Tibial artery (tissue), 4 donors: ENCODE data around the gene BRAP.

Experiments
- DNase-seq, 2 donors: peaks; one replicate each; pipeline ENCODE4 v3.0.0-alpha.2; 2019
- H3K27ac ChIP-seq, 2 donors: fragments of 200-600 bp; sonication (generic) in 1 of 2; 1 replicate in 1 of 2; 2 replicates in 1 of 2; pipeline ENCODE4 v1.5.1; 2018 to 2019; ENCODE audit warnings: mild to moderate bottlenecking in 1 of 2
- H3K27me3 ChIP-seq, 2 donors: fragments of 200-600 bp; sonication (generic) in 1 of 2; one replicate each; pipeline versions ENCODE4 v1.5.1 to v1.6.0; 2016 to 2019
- H3K36me3 ChIP-seq, 3 donors: fragments of 200-600 bp; sonication (generic) in 2 of 3; one replicate each; pipeline ENCODE4 v1.5.1; 2016 to 2019; ENCODE audit warnings: mild to moderate bottlenecking in 2 of 3
- H3K4me1 ChIP-seq, 4 donors: fragments of 200-600 bp; sonication (generic) in 2 of 4; 1 replicate in 3 of 4; 2 replicates in 1 of 4; pipeline ENCODE4 v1.5.1; 2016 to 2019
- H3K4me3 ChIP-seq, 2 donors: fragments of 200-600 bp; sonication (generic) in 1 of 2; 1 replicate in 1 of 2; 2 replicates in 1 of 2; pipeline ENCODE4 v1.5.1; 2018 to 2019; ENCODE audit warnings: mild to moderate bottlenecking in 2 of 2
- H3K9me3 ChIP-seq, 3 donors: fragments of 200-600 bp; sonication (generic) in 1 of 3; one replicate each; pipeline ENCODE4 v1.5.1; 2016 to 2019
- intact Hi-C: fragments of 100-400 bp; cut with DNase I; formaldehyde crosslinking; loops from one replicate; pipeline ENCODE4 v1.15.0; 2023; ENCODE audit warnings: low total_unique reads
- TF ChIP-seq, protein P1 (sequence below), 2 experiments: fragments of 200-600 bp in 1 of 2; fragments of 450-650 bp in 1 of 2; IDR thresholded peaks; one replicate each; pipeline ENCODE4 v1.5.1; 2017 to 2019; ENCODE audit warnings: antibody characterized with exemption in 2 of 2, mild to moderate bottlenecking in 1 of 2, moderate library complexity in 1 of 2

Gene BRAP

DNA sequence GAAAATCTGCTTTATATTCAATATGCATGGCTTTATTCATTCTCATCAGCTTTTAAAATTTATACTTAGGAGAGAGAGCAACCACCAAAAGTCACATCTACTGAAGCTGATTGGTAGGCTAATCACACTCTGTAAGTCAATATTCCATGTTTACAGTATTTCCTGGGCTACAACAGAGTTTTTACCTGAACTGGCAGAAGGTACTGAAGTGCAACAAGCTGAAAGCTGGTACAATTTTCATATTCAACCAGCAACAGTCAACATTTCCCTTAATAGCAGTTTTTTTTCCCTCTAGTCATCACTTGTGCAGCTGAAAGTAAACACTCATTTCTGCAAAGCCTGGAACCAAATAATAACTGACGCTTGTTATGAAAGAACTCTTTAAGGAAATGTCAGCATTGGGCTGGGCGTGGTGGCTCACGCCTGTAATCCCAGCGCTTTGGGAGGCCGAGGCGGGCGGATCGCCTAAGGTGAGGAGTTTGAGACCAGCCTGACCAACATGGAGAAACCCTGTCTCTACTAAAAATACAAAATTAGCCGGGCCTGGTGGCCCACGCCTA is 12.9 kb downstream of the BRAP start:
- no peak for DNase-seq
- no peaks in the 10 kb centered on the region for H3K27me3 ChIP-seq
- peaks cover 0 to 11% (median 5%) of the 10 kb centered on the region in 4 donors for H3K4me1 ChIP-seq
- H3K36me3 ChIP-seq, result peaks cover 49 to 87% (median 73%) of the 10 kb centered on the region in 3 donors
- TF ChIP-seq, protein P1, sequence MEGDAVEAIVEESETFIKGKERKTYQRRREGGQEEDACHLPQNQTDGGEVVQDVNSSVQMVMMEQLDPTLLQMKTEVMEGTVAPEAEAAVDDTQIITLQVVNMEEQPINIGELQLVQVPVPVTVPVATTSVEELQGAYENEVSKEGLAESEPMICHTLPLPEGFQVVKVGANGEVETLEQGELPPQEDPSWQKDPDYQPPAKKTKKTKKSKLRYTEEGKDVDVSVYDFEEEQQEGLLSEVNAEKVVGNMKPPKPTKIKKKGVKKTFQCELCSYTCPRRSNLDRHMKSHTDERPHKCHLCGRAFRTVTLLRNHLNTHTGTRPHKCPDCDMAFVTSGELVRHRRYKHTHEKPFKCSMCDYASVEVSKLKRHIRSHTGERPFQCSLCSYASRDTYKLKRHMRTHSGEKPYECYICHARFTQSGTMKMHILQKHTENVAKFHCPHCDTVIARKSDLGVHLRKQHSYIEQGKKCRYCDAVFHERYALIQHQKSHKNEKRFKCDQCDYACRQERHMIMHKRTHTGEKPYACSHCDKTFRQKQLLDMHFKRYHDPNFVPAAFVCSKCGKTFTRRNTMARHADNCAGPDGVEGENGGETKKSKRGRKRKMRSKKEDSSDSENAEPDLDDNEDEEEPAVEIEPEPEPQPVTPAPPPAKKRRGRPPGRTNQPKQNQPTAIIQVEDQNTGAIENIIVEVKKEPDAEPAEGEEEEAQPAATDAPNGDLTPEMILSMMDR (IDR thresholded peaks at IDR 0.05), result no peak
- no peaks in the 10 kb centered on the region for H3K9me3 ChIP-seq
- H3K4me3 ChIP-seq, result no peak overlapping the region
- intact Hi-C loops, result loop anchor here (10.0 kb wide), 1 partner anchor 278 kb away; no protein-coding TSS in a partner anchor
- H3K27ac ChIP-seq, result no peak overlapping the region

DNA sequence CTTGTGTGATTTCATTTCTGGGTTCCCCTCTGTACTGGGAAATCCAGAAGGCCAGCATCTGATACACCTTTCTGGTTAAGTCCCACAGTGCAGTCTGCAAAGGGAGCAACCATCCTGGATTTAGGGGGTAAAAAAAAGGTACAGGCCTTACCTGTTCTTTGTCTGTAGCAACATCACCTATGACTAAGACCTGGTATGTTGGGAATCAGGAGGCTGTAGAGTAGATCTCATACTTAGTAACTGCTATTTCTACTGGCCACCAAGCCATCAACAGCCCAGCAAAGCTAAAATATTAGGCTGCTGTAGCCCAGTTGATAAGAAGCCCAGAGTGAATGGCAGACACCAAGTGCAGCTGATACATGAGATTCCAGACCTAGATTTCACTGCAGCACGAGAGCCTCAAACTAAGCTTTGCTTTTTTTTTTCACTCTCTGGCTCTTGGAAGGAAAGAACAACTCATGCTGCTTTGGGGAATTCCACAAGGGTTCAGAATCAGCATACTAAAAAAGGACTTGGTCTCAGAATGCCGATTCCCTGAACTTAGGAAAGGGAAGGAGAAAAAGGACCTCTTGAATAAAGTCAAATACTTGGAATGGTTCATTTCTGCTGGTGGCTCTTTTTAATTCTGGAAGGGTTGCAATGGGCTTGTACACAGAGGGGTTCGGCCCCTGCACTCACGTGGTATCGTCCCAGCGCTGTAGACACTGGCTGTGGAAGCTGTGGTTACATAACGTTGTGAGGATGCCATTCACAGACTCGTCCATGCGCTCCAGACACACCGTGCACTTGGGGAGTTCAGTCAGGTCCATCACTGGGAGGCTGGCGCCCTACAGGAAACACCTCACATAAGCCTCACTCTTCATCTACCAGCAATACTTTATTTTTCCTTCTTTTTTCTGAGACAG is 20.5 kb downstream of the BRAP start:
- Histone ChIP-seq H3K27ac (peak overlapping the region in 1 of 2 donors; percentile 18), H3K27me3 (no peaks in the 10 kb centered on the region), H3K36me3 (peaks cover 49 to 94% (median 54%) of the 10 kb centered on the region in 3 donors), H3K4me3 (no peak overlapping the region), H3K9me3 (no peaks in the 10 kb centered on the region), H3K4me1 (peaks cover 0 to 16% (median 4%) of the 10 kb centered on the region in 4 donors)
- intact Hi-C loops, result no loop called here
- no peak for DNase-seq
- TF ChIP-seq, protein P1 (IDR thresholded peaks at IDR 0.05), result no peak

DNA sequence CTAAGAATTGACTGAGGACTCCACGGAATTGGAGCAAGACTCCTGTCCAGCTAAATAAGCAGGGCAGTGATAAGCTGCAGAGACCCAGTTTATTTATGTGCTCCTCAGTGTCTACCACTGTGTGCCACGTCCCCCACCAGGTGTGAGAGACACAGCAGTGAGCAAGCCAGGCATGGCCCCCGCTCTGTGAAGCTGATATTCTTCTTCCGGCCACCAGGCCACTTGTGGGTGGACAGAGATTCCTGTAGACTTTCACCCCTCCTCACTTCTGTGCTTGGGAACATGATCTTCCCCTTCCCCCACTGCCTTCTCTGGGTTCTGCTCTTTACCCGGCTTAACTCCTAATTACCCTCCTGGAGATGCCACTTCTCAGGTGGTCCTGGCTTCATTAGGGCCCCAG is 21.3 kb downstream of the BRAP start:
- Histone ChIP-seq H3K36me3 (peaks cover 51 to 94% (median 60%) of the 10 kb centered on the region in 3 donors), H3K27ac (peak overlapping the region in 1 of 2 donors; percentile 18), H3K9me3 (no peaks in the 10 kb centered on the region), H3K4me3 (no peak overlapping the region), H3K4me1 (peaks cover 0 to 16% (median 4%) of the 10 kb centered on the region in 4 donors), H3K27me3 (no peaks in the 10 kb centered on the region)
- TF ChIP-seq, protein P1 (IDR thresholded peaks at IDR 0.05), result no peak
- intact Hi-C loops, result no loop called here
- no peak for DNase-seq

DNA sequence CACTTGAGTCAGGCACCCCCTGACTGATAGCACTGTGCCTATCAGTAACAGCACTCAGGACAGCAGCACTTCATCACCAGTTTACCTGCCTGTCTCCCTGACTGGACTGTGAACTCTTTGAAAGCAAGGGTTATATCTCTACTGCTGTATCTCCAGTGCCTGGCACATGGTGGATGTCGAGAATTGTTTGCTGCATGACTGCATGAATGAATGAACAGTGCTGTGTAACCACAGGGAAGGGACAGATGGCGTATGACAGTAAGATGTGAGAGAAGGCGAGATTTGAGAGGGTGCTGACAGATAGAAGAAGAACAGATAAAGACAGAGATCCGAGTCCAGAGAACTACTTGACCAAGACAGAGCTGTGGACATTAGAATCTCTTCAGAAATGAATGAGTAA is 29.7 kb downstream of the BRAP start:
- Histone ChIP-seq H3K9me3 (no peaks in the 10 kb centered on the region), H3K27me3 (no peaks in the 10 kb centered on the region), H3K27ac (no peak overlapping the region), H3K4me3 (no peak overlapping the region), H3K4me1 (no peaks in the 10 kb centered on the region), H3K36me3 (peaks cover 88 to 100% (median 97%) of the 10 kb centered on the region in 3 donors)
- intact Hi-C loops, result no loop called here
- DNase-seq, result no peak
- TF ChIP-seq, protein P1 (IDR thresholded peaks at IDR 0.05), result no peak

DNA sequence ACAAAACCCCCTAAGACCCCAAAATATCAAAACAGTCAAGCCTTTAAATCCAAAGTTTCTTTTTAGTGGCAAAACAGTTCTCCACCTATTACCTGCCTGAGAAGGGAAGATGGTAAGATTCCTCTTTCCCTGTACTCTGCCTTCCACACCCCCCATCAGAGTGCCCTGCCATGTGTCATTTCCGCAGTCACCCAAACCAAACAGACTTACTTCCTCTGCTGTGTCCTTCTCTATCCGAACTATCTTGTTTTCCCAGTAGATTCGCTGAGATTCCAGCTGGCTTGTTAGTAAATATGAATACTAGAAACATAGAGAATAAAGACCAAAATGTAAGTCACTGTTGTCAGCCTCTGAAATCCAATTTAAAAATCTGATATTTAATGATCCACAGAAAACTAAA is 30.4 kb downstream of the BRAP start:
- TF ChIP-seq, protein P1 (IDR thresholded peaks at IDR 0.05), result no peak
- no peak for DNase-seq
- Histone ChIP-seq H3K9me3 (no peaks in the 10 kb centered on the region), H3K36me3 (peaks cover 89 to 100% (median 99%) of the 10 kb centered on the region in 3 donors), H3K27me3 (no peaks in the 10 kb centered on the region), H3K4me3 (no peak overlapping the region), H3K4me1 (no peaks in the 10 kb centered on the region), H3K27ac (no peak overlapping the region)
- intact Hi-C loops, result no loop called here
